ENCODE results near the gene ATG16L2. TPM values are rescaled to one million over a fixed set of nuclear protein-coding genes. Genes with fewer than 3 reads are reported as not detected.
A peak's percentile ranks its signal among the peaks of the same experiment; 100 is the strongest.

ATG16L2 gene
- total and polyA plus RNA-seq, 7 donors = 4.6 to 47.7 (median 17.5) TPM

- Histone ChIP-seq H3K9me3 (no peaks in the 10 kb centered on the region), H3K36me3 (peaks cover 0 to 4% (median 0%) of the 10 kb centered on the region in 4 donors), H3K4me1 (peaks cover 0 to 37% (median 21%) of the 10 kb centered on the region in 4 donors), H3K4me3 (no peak overlapping the region), H3K27me3 (no peaks in the 10 kb centered on the region), H3K27ac (no peak overlapping the region)
- 89 to 94% methylated on average over 5 of the region's 5 CpGs for WGBS, 2 donors
- TF ChIP-seq POLR2AphosphoS5 (IDR thresholded peaks at IDR 0.05) (no peak), EP300 (IDR thresholded peaks at IDR 0.05) (no peak), CTCF (IDR thresholded peaks at IDR 0.05) (no peak), POLR2A (IDR thresholded peaks at IDR 0.05) (no peak)
- intact Hi-C loops (cut with DNase I) = loop anchor here (5.0 to 10.0 kb wide), 3 partner anchors 412 to 535 kb away; no protein-coding TSS in a partner anchor
- no peak for DNase-seq
Measured at GRCh38 chr11:72829884-72830533, 15.8 kb downstream of the ATG16L2 start.

GRCh38 chr11:72831521-72832300 lies 17.5 kb downstream of the ATG16L2 start:
- intact Hi-C loops (cut with DNase I) = loop anchor here (1.0 to 5.0 kb wide), 3 partner anchors 347 to 456 kb away; no protein-coding TSS in a partner anchor
- Histone ChIP-seq H3K27me3 (no peaks in the 10 kb centered on the region), H3K9me3 (no peaks in the 10 kb centered on the region), H3K4me1 (peaks cover 0 to 52% (median 24%) of the 10 kb centered on the region in 4 donors), H3K36me3 (peaks cover 0 to 4% (median 0%) of the 10 kb centered on the region in 4 donors), H3K4me3 (no peak overlapping the region), H3K27ac (peak overlapping the region in 3 of 4 donors; percentile 8 to 71 (median 15))
- peak in 2 of 4 donors; percentile 30 to 48 for TF ChIP-seq POLR2AphosphoS5 (IDR thresholded peaks at IDR 0.05)
- TF ChIP-seq EP300 (IDR thresholded peaks at IDR 0.05) = no peak
- TF ChIP-seq CTCF (IDR thresholded peaks at IDR 0.05) = peak; percentile 91 to 96 (median 95)
- no peak for TF ChIP-seq POLR2A (IDR thresholded peaks at IDR 0.05)
- peak; percentile 93 for DNase-seq
- WGBS, 2 donors = 58 to 62% methylated on average over 13 of the region's 13 CpGs

- H3K9me3 ChIP-seq = no peaks in the 10 kb centered on the region
- intact Hi-C loops (cut with DNase I) = loop anchor here (5.0 kb wide), 2 partner anchors 410 to 455 kb away; no protein-coding TSS in a partner anchor
- H3K27ac ChIP-seq = peak overlapping the region in 3 of 4 donors; percentile 49 to 71 (median 57)
- no peaks in the 10 kb centered on the region for H3K27me3 ChIP-seq
- H3K4me1 ChIP-seq = peaks cover 0 to 52% (median 24%) of the 10 kb centered on the region in 4 donors
- TF ChIP-seq EP300 (IDR thresholded peaks at IDR 0.05) (no peak), CTCF (IDR thresholded peaks at IDR 0.05) (no peak), POLR2A (IDR thresholded peaks at IDR 0.05) (no peak)
- 78 to 84% methylated on average over 9 of the region's 9 CpGs for WGBS, 2 donors
- no peak for DNase-seq
- no peak overlapping the region for H3K4me3 ChIP-seq
- peaks cover 0 to 5% (median 4%) of the 10 kb centered on the region in 4 donors for H3K36me3 ChIP-seq
Measured at GRCh38 chr11:72832301-72833082, 18.3 kb downstream of the ATG16L2 start.

GRCh38 chr11:72833083-72833733 lies 19.0 kb downstream of the ATG16L2 start:
- no peaks in the 10 kb centered on the region for H3K27me3 ChIP-seq
- no peak for DNase-seq
- intact Hi-C loops (cut with DNase I) = loop anchor here (5.0 kb wide), 2 partner anchors 409 to 454 kb away; no protein-coding TSS in a partner anchor
- H3K4me3 ChIP-seq = no peak overlapping the region
- no peak for TF ChIP-seq POLR2AphosphoS5 (IDR thresholded peaks at IDR 0.05)
- WGBS, 2 donors = 96 to 98% methylated on average over 5 of the region's 5 CpGs
- peaks cover 0 to 52% (median 24%) of the 10 kb centered on the region in 4 donors for H3K4me1 ChIP-seq
- H3K36me3 ChIP-seq = peaks cover 0 to 12% (median 4%) of the 10 kb centered on the region in 4 donors
- H3K9me3 ChIP-seq = no peaks in the 10 kb centered on the region
- H3K27ac ChIP-seq = peak overlapping the region; percentile 48 to 71 (median 53)
